WTC11 (cell line): Measurements from ENCODE around the gene S100A8.

Experiments
- AFF4 ChIP-seq: sonication (generic); formaldehyde crosslinking; IDR thresholded peaks from 2 replicates; pipeline ENCODE4 v1.8.1; 2023; ENCODE audit warnings: mild to moderate bottlenecking, missing genetic modification reagents, borderline replicate concordance
- ATF2 ChIP-seq: sonication (generic); formaldehyde crosslinking; IDR thresholded peaks from 2 replicates; pipeline ENCODE4 v1.8.1; 2022; ENCODE audit warnings: low read depth, missing genetic modification reagents, borderline replicate concordance
- CREB1 ChIP-seq: sonication (generic); formaldehyde crosslinking; IDR thresholded peaks from 2 replicates; pipeline ENCODE4 v1.8.0; 2023; ENCODE audit warnings: mild to moderate bottlenecking, missing genetic modification reagents
- CTCF ChIP-seq: fragments of 200-600 bp; IDR thresholded peaks from 2 replicates; pipeline ENCODE4 v1.8.0; 2022; ENCODE audit warnings: antibody characterized with exemption
- ELF4 ChIP-seq: sonication (generic); formaldehyde crosslinking; IDR thresholded peaks from 2 replicates; pipeline ENCODE4 v1.8.1; 2022; ENCODE audit warnings: low read depth, mild to moderate bottlenecking, moderate library complexity, missing genetic modification reagents
- FOXP1 ChIP-seq: sonication (generic); formaldehyde crosslinking; IDR thresholded peaks from 2 replicates; pipeline ENCODE4 v1.8.0; 2022; ENCODE audit warnings: missing genetic modification reagents, mild to moderate bottlenecking, moderate library complexity, borderline replicate concordance
- KAT7 ChIP-seq: sonication (generic); formaldehyde crosslinking; IDR thresholded peaks from 2 replicates; pipeline ENCODE4 v1.8.1; 2023; ENCODE audit warnings: missing genetic modification reagents, mild to moderate bottlenecking, borderline replicate concordance
- NFE2L1 ChIP-seq: sonication (generic); formaldehyde crosslinking; IDR thresholded peaks from 2 replicates; pipeline ENCODE4 v1.8.1; 2023; ENCODE audit warnings: missing genetic modification reagents
- NFYB ChIP-seq: sonication (generic); formaldehyde crosslinking; conservative IDR thresholded peaks from 2 replicates; pipeline ENCODE4 v1.8.0; 2022; ENCODE audit warnings: low read depth, missing genetic modification reagents
- NR2C2 ChIP-seq: sonication (generic); formaldehyde crosslinking; IDR thresholded peaks from 2 replicates; pipeline ENCODE4 v1.8.0; 2022; ENCODE audit warnings: mild to moderate bottlenecking, missing genetic modification reagents
- USF2 ChIP-seq: sonication (generic); formaldehyde crosslinking; IDR thresholded peaks from 2 replicates; pipeline ENCODE4 v1.8.1; 2023; ENCODE audit warnings: mild to moderate bottlenecking, missing genetic modification reagents, moderate library complexity
- ZNF232 ChIP-seq: sonication (generic); formaldehyde crosslinking; IDR thresholded peaks from 2 replicates; pipeline ENCODE4 v1.8.0; 2022; ENCODE audit warnings: mild to moderate bottlenecking, missing genetic modification reagents
- ZNF281 ChIP-seq: sonication (generic); formaldehyde crosslinking; IDR thresholded peaks from 2 replicates; pipeline ENCODE4 v1.8.0; 2023; ENCODE audit warnings: mild to moderate bottlenecking, missing genetic modification reagents

GRCh38 chr1:153390938-153391710 lies at the start of gene S100A8:
- TF ChIP-seq CTCF (no peak), AFF4 (CRISPR knock-in tag) (no peak), NFYB (CRISPR knock-in tag) (no peak), FOXP1 (CRISPR knock-in tag) (no peak), ZNF232 (CRISPR knock-in tag) (no peak), ATF2 (no peak), NR2C2 (no peak), KAT7 (CRISPR knock-in tag) (no peak), CREB1 (CRISPR knock-in tag) (no peak), ELF4 (no peak), ZNF281 (CRISPR knock-in tag) (no peak), NFE2L1 (CRISPR knock-in tag) (no peak), USF2 (CRISPR knock-in tag) (no peak)
